Erythroblast (primary cell): ENCODE data around the gene LRP1B.

Experiments
- GATA1 ChIP-seq: IDR thresholded peaks from 2 replicates; pipeline ENCODE4 v1.6.1; 2011; ENCODE audit warnings: low read depth, mild to moderate bottlenecking, control low read depth, low read length, moderate library complexity
- POLR2A ChIP-seq: IDR thresholded peaks from 2 replicates; pipeline ENCODE4 v1.6.1; 2011; ENCODE audit warnings: mild to moderate bottlenecking, low read length

- no peak for TF ChIP-seq POLR2A
- TF ChIP-seq GATA1: no peak
Measured at GRCh38 chr2:140383781-140384180, 1747.0 kb downstream of the LRP1B start.
